GM12875 (cell line): ENCODE data around the gene AGAP1.

Experiments used
- H3K4me3 ChIP-seq: one replicate; pipeline ENCODE4 v1.5.1; 2011; ENCODE audit warnings: low read depth, low read length, control low read depth
- TF ChIP-seq, protein P1 (sequence below): IDR thresholded peaks from 2 replicates; pipeline ENCODE4 v1.5.1; 2011; ENCODE audit warnings: low read depth, mild to moderate bottlenecking, control low read depth, inconsistent platforms, low read length, moderate library complexity, borderline replicate concordance; ENCODE audit not compliant: insufficient read depth

The AGAP1 gene

GRCh38 chr2:235536711-235537110, 42.9 kb downstream of the AGAP1 start:
- no peak overlapping the region for H3K4me3 ChIP-seq
- TF ChIP-seq, protein P1, sequence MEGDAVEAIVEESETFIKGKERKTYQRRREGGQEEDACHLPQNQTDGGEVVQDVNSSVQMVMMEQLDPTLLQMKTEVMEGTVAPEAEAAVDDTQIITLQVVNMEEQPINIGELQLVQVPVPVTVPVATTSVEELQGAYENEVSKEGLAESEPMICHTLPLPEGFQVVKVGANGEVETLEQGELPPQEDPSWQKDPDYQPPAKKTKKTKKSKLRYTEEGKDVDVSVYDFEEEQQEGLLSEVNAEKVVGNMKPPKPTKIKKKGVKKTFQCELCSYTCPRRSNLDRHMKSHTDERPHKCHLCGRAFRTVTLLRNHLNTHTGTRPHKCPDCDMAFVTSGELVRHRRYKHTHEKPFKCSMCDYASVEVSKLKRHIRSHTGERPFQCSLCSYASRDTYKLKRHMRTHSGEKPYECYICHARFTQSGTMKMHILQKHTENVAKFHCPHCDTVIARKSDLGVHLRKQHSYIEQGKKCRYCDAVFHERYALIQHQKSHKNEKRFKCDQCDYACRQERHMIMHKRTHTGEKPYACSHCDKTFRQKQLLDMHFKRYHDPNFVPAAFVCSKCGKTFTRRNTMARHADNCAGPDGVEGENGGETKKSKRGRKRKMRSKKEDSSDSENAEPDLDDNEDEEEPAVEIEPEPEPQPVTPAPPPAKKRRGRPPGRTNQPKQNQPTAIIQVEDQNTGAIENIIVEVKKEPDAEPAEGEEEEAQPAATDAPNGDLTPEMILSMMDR, result no peak

DNA sequence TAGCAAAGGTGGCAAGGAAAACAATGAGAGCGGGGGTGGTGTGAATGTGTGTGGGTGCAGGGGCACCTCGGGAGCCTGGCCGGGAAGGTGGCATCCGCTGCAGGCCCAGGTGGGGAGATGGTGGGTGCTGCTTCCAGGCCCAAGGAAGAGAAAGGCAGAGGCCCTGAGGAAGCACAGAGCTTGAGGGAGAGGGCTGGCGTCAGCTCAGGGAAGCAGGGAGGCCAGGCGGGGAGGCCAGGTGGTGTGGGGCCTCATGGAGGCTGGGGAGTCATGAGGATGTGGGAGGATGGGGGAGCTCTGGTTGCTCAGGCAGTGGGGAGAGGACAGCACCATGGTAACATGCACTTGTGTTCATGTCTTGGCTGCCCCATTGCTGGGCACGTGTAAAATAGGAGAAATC, 43.3 kb downstream of the AGAP1 start:
- H3K4me3 ChIP-seq, result no peak overlapping the region
- TF ChIP-seq, protein P1, result no peak

DNA sequence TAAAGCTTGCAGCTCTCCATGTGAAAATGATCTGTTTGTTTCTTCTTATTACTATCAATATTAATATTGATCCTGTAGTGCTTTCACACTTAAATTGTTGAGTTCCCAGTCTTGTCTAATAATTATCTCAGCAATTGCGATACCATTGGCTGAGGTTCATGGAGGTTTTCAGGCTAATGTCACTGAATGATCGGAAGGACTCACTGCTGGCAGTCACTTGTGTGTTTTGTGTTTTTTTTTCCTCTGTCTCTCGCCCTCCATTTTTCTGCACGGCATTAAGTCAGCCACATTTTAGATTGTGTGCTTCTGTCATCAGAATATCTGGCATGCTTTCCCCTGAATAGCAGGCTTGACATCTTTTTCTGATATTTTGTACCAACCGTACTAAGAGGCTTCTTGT, 43.7 kb downstream of the AGAP1 start:
- TF ChIP-seq, protein P1, result no peak

DNA sequence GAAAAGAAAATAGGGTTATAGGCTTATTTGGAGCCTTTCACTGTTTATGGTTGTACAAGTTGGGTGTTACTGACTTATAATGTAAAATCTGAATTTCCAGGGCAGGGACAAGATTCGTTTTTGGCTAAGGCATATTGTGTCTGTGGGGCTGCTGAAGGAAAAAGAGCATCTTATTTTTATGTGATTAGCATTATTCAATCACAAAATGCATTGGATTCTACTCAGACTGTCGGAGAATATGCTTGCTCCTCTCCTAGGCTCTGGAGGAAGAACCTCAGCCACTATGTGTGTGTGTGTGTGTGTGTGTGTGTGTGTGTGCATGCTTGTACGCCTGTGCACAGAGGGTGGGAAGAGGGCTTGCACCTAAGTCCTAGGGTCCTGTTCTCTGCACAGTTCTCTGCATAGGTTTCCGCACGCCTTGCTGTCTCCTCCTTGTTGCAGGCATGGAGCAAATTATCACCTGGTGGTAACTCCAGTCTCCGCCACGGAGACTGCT, 44.3 kb downstream of the AGAP1 start:
- TF ChIP-seq, protein P1, result no peak
- no peak overlapping the region for H3K4me3 ChIP-seq

More for the DNA sequence above, 43.7 kb downstream of the AGAP1 start:
- no peak overlapping the region for H3K4me3 ChIP-seq

DNA sequence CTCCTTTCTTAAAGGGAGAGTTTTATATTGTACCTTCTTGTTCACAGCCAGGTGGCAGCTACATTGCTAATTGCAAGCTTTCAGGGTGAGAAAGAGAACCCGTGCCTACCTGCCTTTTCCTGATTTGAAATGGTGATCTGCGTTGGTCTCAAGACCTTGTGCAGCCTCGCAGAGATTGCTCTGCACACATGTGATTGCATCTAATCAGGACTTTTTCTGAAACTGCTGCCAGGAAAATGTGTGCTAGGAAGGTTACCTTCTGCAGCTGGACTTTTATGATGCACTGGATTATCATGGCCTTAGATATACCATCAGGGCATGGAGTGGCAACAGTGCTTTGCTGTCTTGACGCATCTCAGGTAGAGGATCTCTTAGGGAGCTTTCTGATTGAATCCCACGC, 45.1 kb downstream of the AGAP1 start:
- TF ChIP-seq, protein P1, result no peak

DNA sequence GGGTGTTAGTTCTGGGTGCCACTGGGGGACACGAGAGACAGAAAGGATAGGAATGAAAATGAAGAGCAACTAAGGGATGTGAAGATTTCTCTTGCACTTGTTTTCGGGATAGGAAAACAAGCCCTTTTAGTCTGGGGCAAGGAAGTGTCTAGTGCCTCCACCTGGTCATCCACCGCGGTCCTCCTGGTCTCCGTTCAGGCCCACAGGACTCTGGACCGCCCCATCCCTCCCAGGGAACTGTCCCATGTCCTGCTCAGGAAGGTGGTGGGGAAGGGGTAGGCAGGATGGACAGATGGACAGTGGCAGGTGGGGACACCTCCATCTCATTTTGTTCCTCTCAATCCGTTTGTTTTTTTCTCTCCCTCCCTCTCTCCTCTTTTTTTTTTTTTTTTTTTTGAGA, 45.9 kb downstream of the AGAP1 start:
- H3K4me3 ChIP-seq, result no peak overlapping the region
- TF ChIP-seq, protein P1, result no peak

More for the DNA sequence above, 45.1 kb downstream of the AGAP1 start:
- H3K4me3 ChIP-seq, result no peak overlapping the region

DNA sequence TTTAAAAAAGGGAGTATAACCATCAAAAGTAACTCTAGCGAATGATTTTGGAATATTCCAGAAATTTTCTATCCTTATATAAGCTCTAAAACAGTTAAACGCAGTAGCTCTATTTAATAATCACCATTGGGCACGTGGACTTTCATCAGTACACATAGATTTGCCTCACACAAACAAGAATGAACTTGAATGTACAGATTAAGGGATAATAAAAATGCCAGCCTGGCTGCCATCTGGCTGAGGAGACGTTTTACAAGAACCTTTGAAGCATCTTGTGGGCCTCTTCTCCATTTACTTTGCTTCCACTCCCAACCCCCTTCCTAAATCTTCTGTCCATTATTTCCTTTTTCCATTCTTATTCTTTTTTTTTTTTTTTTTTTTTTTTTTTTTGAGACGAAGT, 47.2 kb downstream of the AGAP1 start:
- H3K4me3 ChIP-seq, result no peak overlapping the region
- TF ChIP-seq, protein P1, result no peak
